Gastroesophageal sphincter (tissue), 3 donors: Measurements from ENCODE around the gene QPRT.

Experiments used
- CTCF ChIP-seq, 4 experiments: fragments of 200-600 bp in 2 of 4; fragments of 450-650 bp in 2 of 4; sonication (generic) in 1 of 4; IDR thresholded peaks; one replicate each; pipeline ENCODE4 v1.5.1; 2017 to 2019; ENCODE audit warnings: antibody characterized with exemption in 4 of 4, mild to moderate bottlenecking in 2 of 4, moderate library complexity in 2 of 4
- EP300 ChIP-seq: sonication (generic); formaldehyde crosslinking; IDR thresholded peaks from one replicate; pipeline ENCODE4 v1.6.1; 2017; ENCODE audit warnings: antibody characterized with exemption, mild to moderate bottlenecking
- POLR2A ChIP-seq, 2 donors: fragments of 450-650 bp; IDR thresholded peaks; one replicate each; pipeline ENCODE4 v1.6.1; 2017; ENCODE audit warnings: antibody characterized with exemption in 2 of 2, mild to moderate bottlenecking in 2 of 2, moderate library complexity in 1 of 2

- TF ChIP-seq POLR2A (IDR thresholded peaks at IDR 0.05) (no peak), CTCF (IDR thresholded peaks at IDR 0.05) (no peak), EP300 (no peak)
Measured at GRCh38 chr16:29676989-29677785, 1.8 kb upstream of the QPRT start.
